SK-N-SH (cell line): Measurements from ENCODE around the gene SRGAP1. TPM values are rescaled to one million over a fixed set of nuclear protein-coding genes. Genes with fewer than 3 reads are reported as not detected.
A peak's percentile ranks its signal among the peaks of the same experiment; 100 is the strongest.

ENCODE experiments used
- CTCF ChIA-PET: fragments of 300-600, 350-600 bp; formaldehyde crosslinking; extraction: SDS; loops from one replicate; lab custom pipeline; 2021; lab: Yijun Ruan, JAX
- POLR2A ChIA-PET: fragments of 350-600 bp; sonication (Branson Sonifier 250); formaldehyde crosslinking; extraction: SDS; loops from one replicate; lab custom pipeline; 2020; ENCODE audit warnings: antibody characterized with exemption, inconsistent platforms; lab: Yijun Ruan, JAX
- DNase-seq: peaks from one replicate; pipeline ENCODE4 v3.0.0; 2012
- H2AFZ ChIP-seq: fragments of 200-600 bp; sonication (generic); 2 replicates; pipeline ENCODE4 v1.8.1; 2016; ENCODE audit warnings: antibody characterized with exemption, mild to moderate bottlenecking, low read depth
- H3F3A ChIP-seq: fragments of 200-600 bp; sonication (generic); replicated peaks from 2 replicates; pipeline ENCODE3; 2016; ENCODE audit warnings: antibody characterized with exemption, mild to moderate bottlenecking; ENCODE audit not compliant: insufficient read depth
- H3K27ac ChIP-seq, 2 experiments: fragments of 200-500 bp in 1 of 2; fragments of 200-600 bp in 1 of 2; sonication (Bioruptor generic) in 1 of 2; sonication (generic), shearing (Covaris generic) in 1 of 2; 2 replicates each; pipeline versions ENCODE4 v1.5.1 to v1.6.1; 2014 to 2016; ENCODE audit warnings: low read depth in 2 of 2, inconsistent platforms in 1 of 2, low read length in 1 of 2, mild to moderate bottlenecking in 1 of 2, mixed read lengths in 1 of 2
- H3K27me3 ChIP-seq: fragments of 200-600 bp; sonication (generic), shearing (Covaris generic); 2 replicates; pipeline ENCODE4 v1.6.1; 2016; ENCODE audit warnings: mixed run types; ENCODE audit not compliant: insufficient read depth
- H3K36me3 ChIP-seq, 2 experiments: fragments of 200-500 bp in 1 of 2; fragments of 200-600 bp in 1 of 2; sonication (Bioruptor generic) in 1 of 2; sonication (generic) in 1 of 2; replicated peaks in 1 of 2; 2 replicates each; pipeline versions ENCODE3 to v1.5.1; 2014 to 2016; ENCODE audit warnings: low read length in 1 of 2, mild to moderate bottlenecking in 1 of 2; ENCODE audit not compliant: insufficient read depth in 2 of 2, control insufficient read depth in 1 of 2
- H3K4me1 ChIP-seq, 2 experiments: fragments of 200-500 bp in 1 of 2; fragments of 200-600 bp in 1 of 2; sonication (Bioruptor generic) in 1 of 2; sonication (generic), shearing (Covaris generic) in 1 of 2; 2 replicates each; pipeline versions ENCODE4 v1.5.1 to v1.6.1; 2014 to 2016; ENCODE audit warnings: low read depth in 1 of 2, low read length in 1 of 2, mixed run types in 1 of 2; ENCODE audit not compliant: insufficient read depth in 2 of 2, control insufficient read depth in 1 of 2
- H3K4me2 ChIP-seq: fragments of 200-600 bp; sonication (generic), shearing (Covaris generic); 2 replicates; pipeline ENCODE4 v1.6.1; 2017; ENCODE audit warnings: mixed run types
- H3K4me3 ChIP-seq, 2 experiments: fragments of 200-500 bp in 1 of 2; fragments of 200-600 bp in 1 of 2; sonication (Bioruptor generic) in 1 of 2; sonication (generic), shearing (Covaris generic) in 1 of 2; 2 replicates each; pipeline versions ENCODE4 v1.5.1 to v1.8.1; 2014 to 2016; ENCODE audit warnings: low read depth in 2 of 2, inconsistent platforms in 1 of 2, low read length in 1 of 2, mild to moderate bottlenecking in 1 of 2, mixed read lengths in 1 of 2, moderate library complexity in 1 of 2
- H3K79me2 ChIP-seq: fragments of 200-600 bp; sonication (generic); 2 replicates; pipeline ENCODE4 v1.8.1; 2017; ENCODE audit warnings: mild to moderate bottlenecking; ENCODE audit not compliant: insufficient read depth
- H3K9ac ChIP-seq: fragments of 200-600 bp; sonication (generic); 2 replicates; pipeline ENCODE4 v1.6.1; 2017; ENCODE audit warnings: mixed run types
- H3K9me2 ChIP-seq: fragments of 200-600 bp; sonication (generic); 2 replicates; pipeline ENCODE4 v1.6.1; 2017; ENCODE audit warnings: mixed run types
- H3K9me3 ChIP-seq: fragments of 200-600 bp; sonication (generic); 2 replicates; pipeline ENCODE4 v1.6.1; 2017; ENCODE audit warnings: mixed run types, mild to moderate bottlenecking, moderate library complexity
- H4K20me1 ChIP-seq: fragments of 200-600 bp; sonication (generic); 2 replicates; pipeline ENCODE4 v1.6.1; 2017; ENCODE audit warnings: mild to moderate bottlenecking, mixed run types; ENCODE audit not compliant: insufficient read depth
- CHD2 ChIP-seq: fragments of 150-350 bp; IDR thresholded peaks from 2 replicates; pipeline ENCODE4 v1.6.1; 2018; ENCODE audit warnings: low read length; ENCODE audit not compliant: partially characterized antibody
- CTCF ChIP-seq: fragments of 200-600 bp; sonication (generic); IDR thresholded peaks from 2 replicates; pipeline ENCODE4 v1.6.1; 2017; ENCODE audit warnings: antibody characterized with exemption, mild to moderate bottlenecking, moderate library complexity
- ELF1 ChIP-seq: IDR thresholded peaks from 2 replicates; pipeline ENCODE4 v1.4.0; 2012
- EP300 ChIP-seq, 2 experiments: IDR thresholded peaks; 2 replicates each; pipeline versions ENCODE4 v1.4.0 to v1.6.1; 2012; ENCODE audit warnings: borderline replicate concordance in 1 of 2, low read depth in 1 of 2, low read length in 1 of 2
- EZH2phosphoT487 ChIP-seq: fragments of 200-600 bp; sonication (generic); IDR thresholded peaks from 2 replicates; pipeline ENCODE4 v1.6.1; 2017; ENCODE audit warnings: low read depth, mixed run types, mild to moderate bottlenecking, antibody characterized with exemption, moderate library complexity, borderline replicate concordance
- FOSL2 ChIP-seq: IDR thresholded peaks from 2 replicates; pipeline ENCODE4 v1.4.0; 2012; ENCODE audit warnings: low read depth, mild to moderate bottlenecking, moderate library complexity, borderline replicate concordance
- FOXJ3 ChIP-seq: sonication (generic); formaldehyde crosslinking; IDR thresholded peaks from 2 replicates; pipeline ENCODE4 v1.5.1; 2020; ENCODE audit warnings: mild to moderate bottlenecking, missing genetic modification reagents
- FOXM1 ChIP-seq: IDR thresholded peaks from 2 replicates; pipeline ENCODE4 v1.4.0; 2012; ENCODE audit warnings: low read depth, mild to moderate bottlenecking
- GABPA ChIP-seq: IDR thresholded peaks from 2 replicates; pipeline ENCODE4 v1.4.0; 2012; ENCODE audit warnings: low read depth, mild to moderate bottlenecking
- GATA2 ChIP-seq: sonication (generic); formaldehyde crosslinking; IDR thresholded peaks from 2 replicates; pipeline ENCODE4 v1.5.0; 2020; ENCODE audit warnings: mild to moderate bottlenecking, missing genetic modification reagents
- JUND ChIP-seq: IDR thresholded peaks from 2 replicates; pipeline ENCODE4 v1.4.0; 2012
- MXI1 ChIP-seq: IDR thresholded peaks from 2 replicates; pipeline ENCODE4 v1.6.1; 2012; ENCODE audit warnings: mild to moderate bottlenecking, low read depth, low read length, improper control_type of control experiment
- NFIC ChIP-seq: IDR thresholded peaks from 2 replicates; pipeline ENCODE4 v1.4.0; 2012; ENCODE audit warnings: borderline replicate concordance
- POLR2AphosphoS5 ChIP-seq: IDR thresholded peaks from 2 replicates; pipeline ENCODE4 v1.6.1; 2012; ENCODE audit warnings: low read depth, low read length
- RCOR1 ChIP-seq: fragments of 150-350 bp; IDR thresholded peaks from 2 replicates; pipeline ENCODE4 v1.6.1; 2017; ENCODE audit warnings: antibody characterized with exemption, low read length
- REST ChIP-seq: IDR thresholded peaks from 2 replicates; pipeline ENCODE4 v1.6.1; 2012; ENCODE audit warnings: mild to moderate bottlenecking, low read depth, low read length, moderate library complexity
- RXRA ChIP-seq: IDR thresholded peaks from 2 replicates; pipeline ENCODE4 v1.4.0; 2012; ENCODE audit warnings: low read depth, mild to moderate bottlenecking, borderline replicate concordance
- TAF1 ChIP-seq: IDR thresholded peaks from 2 replicates; pipeline ENCODE4 v1.6.1; 2012; ENCODE audit warnings: low read depth, mild to moderate bottlenecking, low read length, moderate library complexity, borderline replicate concordance
- TCF12 ChIP-seq: IDR thresholded peaks from 2 replicates; pipeline ENCODE4 v1.4.0; 2012
- YY1 ChIP-seq: IDR thresholded peaks from 2 replicates; pipeline ENCODE4 v1.4.0; 2012; ENCODE audit warnings: low read depth, mild to moderate bottlenecking
- WGBS: methylation state at CpG from one replicate; pipeline ENCODE4 v1.1.6; 2017; ENCODE audit warnings: low lambda C conversion rate; 5-methylcytosine and 5-hydroxymethylcytosine counted together
- polyA plus RNA-seq, 3 experiments: library from polyadenylated mRNA; depleted of rRNA; stranded (reverse); fragments of >200 nt; gene quantifications; 2 replicates each; pipeline ENCODE4 v1.2.3, GENCODE V29; 2012
- TF ChIP-seq, protein P1 (sequence below): fragments of 150-350 bp; IDR thresholded peaks from 2 replicates; pipeline ENCODE4 v1.6.1; 2017; ENCODE audit warnings: antibody characterized with exemption, low read length, low read depth, borderline replicate concordance
- TF ChIP-seq, protein P2 (sequence below): IDR thresholded peaks from 2 replicates; pipeline ENCODE4; 2012

Gene SRGAP1
- polyA plus RNA-seq, 1 of the 3 experiments (the other 2 are of a cell fraction), result 2.6 TPM

- Histone ChIP-seq H4K20me1 (no peaks in the 10 kb centered on the region), H3K9me2 (no peaks in the 10 kb centered on the region), H3F3A (peaks cover 3% of the 10 kb centered on the region), H2AFZ (no peak overlapping the region), H3K4me3 (no peak overlapping the region), H3K9ac (no peak overlapping the region), H3K79me2 (peaks cover 70% of the 10 kb centered on the region), H3K9me3 (no peaks in the 10 kb centered on the region), H3K4me2 (no peak overlapping the region), H3K27me3 (no peaks in the 10 kb centered on the region), H3K27ac (no peak overlapping the region), H3K4me1 (peaks cover 9 to 12% of the 10 kb centered on the region in 2 experiments; a peak in 3 of 4 replicates), H3K36me3 (no peaks in the 10 kb centered on the region)
- no peak for DNase-seq
- TF ChIP-seq, protein P1, sequence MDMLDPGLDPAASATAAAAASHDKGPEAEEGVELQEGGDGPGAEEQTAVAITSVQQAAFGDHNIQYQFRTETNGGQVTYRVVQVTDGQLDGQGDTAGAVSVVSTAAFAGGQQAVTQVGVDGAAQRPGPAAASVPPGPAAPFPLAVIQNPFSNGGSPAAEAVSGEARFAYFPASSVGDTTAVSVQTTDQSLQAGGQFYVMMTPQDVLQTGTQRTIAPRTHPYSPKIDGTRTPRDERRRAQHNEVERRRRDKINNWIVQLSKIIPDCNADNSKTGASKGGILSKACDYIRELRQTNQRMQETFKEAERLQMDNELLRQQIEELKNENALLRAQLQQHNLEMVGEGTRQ, result no peak
- no peak for TF ChIP-seq TAF1
- TF ChIP-seq YY1, result no peak
- TF ChIP-seq CHD2, result no peak
- no peak for TF ChIP-seq TCF12
- no peak for TF ChIP-seq NFIC
- no peak for TF ChIP-seq FOXJ3
- TF ChIP-seq EP300 (IDR thresholded peaks at IDR 0.05; ENCODE audit: borderline replicate concordance in 1 of 2, low read depth in 1 of 2, low read length in 1 of 2), result no peak
- no peak for TF ChIP-seq MXI1
- 84% methylated on average over 2 of the region's 2 CpGs for WGBS
- POLR2A ChIA-PET, result no interaction called here
- CTCF ChIA-PET, result interaction anchor here (0.9 kb wide), 1 partner anchor 274 kb away, joined by 3 read pairs; no protein-coding TSS in a partner anchor
These were observed 63.1 kb downstream of the SRGAP1 start for GRCh38 chr12:63907561-63907960.

DNA sequence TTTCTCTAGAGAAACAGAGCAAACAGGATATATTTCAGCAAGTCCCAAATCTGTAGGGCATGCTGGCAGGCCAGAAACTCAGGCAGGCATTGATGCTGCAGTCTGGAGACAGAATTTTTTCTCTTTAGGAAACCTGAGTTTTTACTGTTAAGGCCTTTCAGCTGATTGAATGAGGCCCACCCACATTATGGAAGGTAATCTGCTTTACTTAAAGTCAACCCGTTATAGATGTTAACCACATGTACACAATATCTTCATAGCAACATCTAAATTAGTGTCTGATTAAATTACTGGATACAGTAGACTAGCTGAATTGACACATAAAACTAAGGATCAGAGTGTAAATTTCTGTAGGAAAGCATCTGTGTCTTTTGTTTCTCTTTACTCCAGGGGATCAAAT is 65.2 kb downstream of the SRGAP1 start:
- Histone ChIP-seq H3K9me3 (no peaks in the 10 kb centered on the region), H3K9ac (no peak overlapping the region), H3K36me3 (no peaks in the 10 kb centered on the region), H3K4me3 (no peak overlapping the region), H3K4me1 (peaks cover 13 to 19% of the 10 kb centered on the region in 2 experiments; a peak in 3 of 4 replicates), H3F3A (no peaks in the 10 kb centered on the region), H3K27ac (peak overlapping the region in 1 of 2 experiments; percentile 79; a peak in 2 of 4 replicates), H4K20me1 (no peaks in the 10 kb centered on the region), H3K9me2 (no peaks in the 10 kb centered on the region), H3K4me2 (no peak overlapping the region), H3K79me2 (peaks cover 54% of the 10 kb centered on the region), H2AFZ (no peak overlapping the region), H3K27me3 (no peaks in the 10 kb centered on the region)
- DNase-seq, result peak; percentile 19
- ChIA-PET CTCF (interaction anchor here (0.6 to 1.4 kb wide), 2 partner anchors 12 to 276 kb away, joined by 3 read pairs; no protein-coding TSS in a partner anchor), POLR2A (no interaction called here)
- TF ChIP-seq GABPA (no peak), GATA2 (CRISPR knock-in tag) (peak; percentile 73), POLR2AphosphoS5 (no peak), RCOR1 (no peak), EZH2phosphoT487 (no peak), ELF1 (no peak), JUND (no peak), FOSL2 (no peak), REST (no peak), EP300 (IDR thresholded peaks at IDR 0.05; ENCODE audit: borderline replicate concordance in 1 of 2, low read depth in 1 of 2, low read length in 1 of 2) (peak in 1 of 2 experiments; percentile 49; a peak in 1 of 4 replicates), RXRA (no peak), CTCF (no peak), TAF1 (no peak), FOXJ3 (0 out of 2 replicates have a peak, but pooled peaks have one; percentile 16), FOXM1 (no peak), CHD2 (no peak)
- TF ChIP-seq, protein P2, sequence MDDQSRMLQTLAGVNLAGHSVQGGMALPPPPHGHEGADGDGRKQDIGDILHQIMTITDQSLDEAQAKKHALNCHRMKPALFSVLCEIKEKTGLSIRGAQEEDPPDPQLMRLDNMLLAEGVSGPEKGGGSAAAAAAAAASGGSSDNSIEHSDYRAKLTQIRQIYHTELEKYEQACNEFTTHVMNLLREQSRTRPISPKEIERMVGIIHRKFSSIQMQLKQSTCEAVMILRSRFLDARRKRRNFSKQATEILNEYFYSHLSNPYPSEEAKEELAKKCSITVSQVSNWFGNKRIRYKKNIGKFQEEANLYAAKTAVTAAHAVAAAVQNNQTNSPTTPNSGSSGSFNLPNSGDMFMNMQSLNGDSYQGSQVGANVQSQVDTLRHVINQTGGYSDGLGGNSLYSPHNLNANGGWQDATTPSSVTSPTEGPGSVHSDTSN, result no peak
- WGBS, result 47% methylated on average over 1 of the region's 1 CpG
